Tongue (tissue), 2 donors: ENCODE data around the gene PTPRH. TPM values are rescaled to one million over a fixed set of nuclear protein-coding genes. Genes with fewer than 3 reads are reported as not detected.
"Not testable (repeated sequence)": the region's sequence is repeated elsewhere in the genome, so short reads cannot be mapped to it uniquely, and the experiment has no call there.

ENCODE experiments used
- DNase-seq: peaks from one replicate; pipeline ENCODE4 v3.0.0-alpha.2; 2015
- total RNA-seq: library from RNA; depleted of rRNA; stranded (reverse); fragments of >200 nt; gene quantifications from one replicate; pipeline ENCODE4 v1.2.3, GENCODE V29; 2014

Gene PTPRH
- total RNA-seq, 1 donor from 2014 or later, result 3.9 TPM

- peak; percentile 67 for DNase-seq
These were observed 50.2 kb downstream of the PTPRH start for GRCh38 chr19:55158848-55159749.

- DNase-seq, result no peak
These were observed 50.9 kb downstream of the PTPRH start for GRCh38 chr19:55158423-55158822.

- no peak for DNase-seq
These were observed 52.0 kb downstream of the PTPRH start, which contains the start of gene TNNI3 for GRCh38 chr19:55157064-55157908. Gene TNNI3 (minus strand): TSS chr19:55157732. CDS start chr19:55157589, 143 bp downstream.

- peak; percentile 65 for DNase-seq
These were observed 52.9 kb downstream of the PTPRH start for GRCh38 chr19:55156202-55157063.

GRCh38 chr19:55155784-55156183 is 53.5 kb downstream of the PTPRH start:
- DNase-seq, result not testable (repeated sequence)

GRCh38 chr19:55153652-55154264 is 55.5 kb downstream of the PTPRH start:
- no peak for DNase-seq

- no peak for DNase-seq
These were observed 57.3 kb downstream of the PTPRH start for GRCh38 chr19:55152017-55152416.

- DNase-seq, result peak; percentile 90
These were observed 60.0 kb downstream of the PTPRH start, which contains the start of gene TNNT1 for GRCh38 chr19:55149078-55150003. Gene TNNT1 (minus strand): TSS chr19:55149206. CDS start chr19:55147157, 2,049 bp downstream.

GRCh38 chr19:55147545-55148251 is 61.6 kb downstream of the PTPRH start:
- DNase-seq, result peak; percentile 94

GRCh38 chr19:55146705-55147273 is 62.5 kb downstream of the PTPRH start:
- DNase-seq, result peak; percentile 53

- DNase-seq, result no peak
These were observed 63.1 kb downstream of the PTPRH start for GRCh38 chr19:55146078-55146704.

- DNase-seq, result no peak
These were observed 64.1 kb downstream of the PTPRH start for GRCh38 chr19:55145232-55145631.

- no peak for DNase-seq
These were observed 67.6 kb downstream of the PTPRH start for GRCh38 chr19:55141696-55142095.

GRCh38 chr19:55137915-55138314 is 71.4 kb downstream of the PTPRH start:
- no peak for DNase-seq

GRCh38 chr19:55136399-55137102 is 72.8 kb downstream of the PTPRH start:
- no peak for DNase-seq

- DNase-seq, result no peak
These were observed 74.6 kb downstream of the PTPRH start for GRCh38 chr19:55134736-55135135.

GRCh38 chr19:55133639-55134444 is 75.5 kb downstream of the PTPRH start:
- no peak for DNase-seq
